Measurements from ENCODE around the gene PHF12.
"Not testable (repeated sequence)": the region's sequence is repeated elsewhere in the genome, so short reads cannot be mapped to it uniquely, and the experiment has no call there.

The PHF12 gene

DNA sequence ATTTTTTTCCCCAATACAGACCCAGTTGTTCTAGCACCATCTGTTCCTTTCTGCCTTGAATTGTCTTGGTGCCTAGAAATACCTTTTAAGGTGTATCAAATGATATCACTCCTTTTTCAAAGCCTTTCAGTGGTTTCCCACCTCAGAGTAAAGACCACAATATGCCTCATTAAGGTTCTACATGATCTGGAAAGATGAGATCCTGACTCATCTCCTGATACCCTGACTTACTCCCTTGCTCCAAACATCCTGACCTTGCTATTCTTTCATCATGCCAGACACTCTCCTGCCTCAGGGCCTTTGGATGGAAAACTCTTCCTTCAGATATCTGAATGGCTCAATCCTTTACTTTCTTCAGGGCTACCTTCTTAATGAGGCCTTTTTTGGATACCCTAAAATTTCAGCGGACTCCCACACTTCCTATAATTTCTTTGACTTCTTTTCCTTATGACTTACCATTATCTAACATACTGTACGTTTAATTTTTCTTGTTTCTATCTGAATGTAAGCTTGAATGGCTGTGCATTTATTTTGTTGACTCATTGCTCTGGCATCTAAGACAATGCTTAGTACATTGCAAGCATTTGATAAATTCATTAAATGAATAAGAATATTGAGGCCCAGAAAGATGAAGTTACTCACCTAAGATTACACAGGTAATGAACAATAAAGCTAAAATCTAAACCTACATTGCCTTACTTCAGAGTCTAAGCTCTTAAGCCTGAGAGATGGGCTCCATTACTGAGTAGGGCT, 73.0 kb downstream of the PHF12 start:
- no peak for TF ChIP-seq ZNF274 (IDR thresholded peaks at IDR 0.05; ENCODE audit: low read depth, low read length)
- H3K4me3 ChIP-seq (ENCODE audit: low read length), result no peak overlapping the region

- H3K4me3 ChIP-seq (ENCODE audit: low read length), result not testable (repeated sequence)
Measured at GRCh38 chr17:28877150-28877711, 74.1 kb downstream of the PHF12 start.

GRCh38 chr17:28875848-28876550, 75.3 kb downstream of the PHF12 start:
- no peak for TF ChIP-seq ZNF274 (IDR thresholded peaks at IDR 0.05; ENCODE audit: low read depth, low read length)
- no peak overlapping the region for H3K4me3 ChIP-seq (ENCODE audit: low read length)

GRCh38 chr17:28874750-28875149, 76.6 kb downstream of the PHF12 start:
- no peak for TF ChIP-seq ZNF274 (IDR thresholded peaks at IDR 0.05; ENCODE audit: low read depth, low read length)
- no peak overlapping the region for H3K4me3 ChIP-seq (ENCODE audit: low read length)

DNA sequence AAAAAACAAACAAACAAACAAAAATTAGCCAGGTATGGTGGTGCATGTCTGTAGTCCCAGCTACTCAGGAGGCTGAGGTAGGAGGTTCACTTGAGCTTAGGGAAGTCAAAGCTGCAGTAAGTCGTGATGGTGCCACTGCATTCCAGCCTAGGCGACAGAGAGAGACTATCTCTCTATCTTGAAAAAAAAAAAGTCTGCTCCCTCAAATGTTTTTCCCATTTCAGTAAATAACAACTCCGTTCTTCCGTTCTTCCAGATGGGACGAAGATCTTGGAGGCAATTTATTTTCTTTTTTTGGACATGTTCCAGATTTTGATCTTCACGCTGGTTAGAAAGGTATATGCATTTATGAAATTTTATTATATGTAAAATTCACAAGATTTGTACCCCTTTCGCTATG, 77.5 kb downstream of the PHF12 start:
- no peak overlapping the region for H3K4me3 ChIP-seq (ENCODE audit: low read length)
- no peak for TF ChIP-seq ZNF274 (IDR thresholded peaks at IDR 0.05; ENCODE audit: low read depth, low read length)

GRCh38 chr17:28871056-28871579, 80.2 kb downstream of the PHF12 start:
- TF ChIP-seq ZNF274 (IDR thresholded peaks at IDR 0.05; ENCODE audit: low read depth, low read length), result no peak
- H3K4me3 ChIP-seq (ENCODE audit: low read length), result no peak overlapping the region

DNA sequence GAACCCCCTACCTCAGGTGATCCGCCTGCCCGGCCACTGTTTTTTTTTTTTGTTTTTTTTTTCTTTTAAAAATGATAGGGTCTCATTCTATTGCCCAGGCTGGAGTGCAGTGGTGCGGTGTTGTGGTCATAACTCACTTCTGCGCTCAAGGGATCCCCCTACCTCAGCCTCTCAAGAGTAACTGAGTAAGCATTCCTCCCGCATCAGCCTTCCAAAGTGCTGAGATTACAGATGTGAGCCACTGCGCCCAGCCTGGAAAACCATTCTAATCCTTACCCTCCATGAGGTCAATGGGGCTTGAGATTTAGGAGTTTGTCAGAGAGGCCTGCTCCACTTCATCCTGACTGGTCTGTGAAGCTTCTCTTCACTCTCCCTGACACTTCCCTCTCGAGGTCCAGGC, 84.0 kb downstream of the PHF12 start:
- no peak overlapping the region for H3K4me3 ChIP-seq (ENCODE audit: low read length)
- no peak for TF ChIP-seq ZNF274 (IDR thresholded peaks at IDR 0.05; ENCODE audit: low read depth, low read length)

DNA sequence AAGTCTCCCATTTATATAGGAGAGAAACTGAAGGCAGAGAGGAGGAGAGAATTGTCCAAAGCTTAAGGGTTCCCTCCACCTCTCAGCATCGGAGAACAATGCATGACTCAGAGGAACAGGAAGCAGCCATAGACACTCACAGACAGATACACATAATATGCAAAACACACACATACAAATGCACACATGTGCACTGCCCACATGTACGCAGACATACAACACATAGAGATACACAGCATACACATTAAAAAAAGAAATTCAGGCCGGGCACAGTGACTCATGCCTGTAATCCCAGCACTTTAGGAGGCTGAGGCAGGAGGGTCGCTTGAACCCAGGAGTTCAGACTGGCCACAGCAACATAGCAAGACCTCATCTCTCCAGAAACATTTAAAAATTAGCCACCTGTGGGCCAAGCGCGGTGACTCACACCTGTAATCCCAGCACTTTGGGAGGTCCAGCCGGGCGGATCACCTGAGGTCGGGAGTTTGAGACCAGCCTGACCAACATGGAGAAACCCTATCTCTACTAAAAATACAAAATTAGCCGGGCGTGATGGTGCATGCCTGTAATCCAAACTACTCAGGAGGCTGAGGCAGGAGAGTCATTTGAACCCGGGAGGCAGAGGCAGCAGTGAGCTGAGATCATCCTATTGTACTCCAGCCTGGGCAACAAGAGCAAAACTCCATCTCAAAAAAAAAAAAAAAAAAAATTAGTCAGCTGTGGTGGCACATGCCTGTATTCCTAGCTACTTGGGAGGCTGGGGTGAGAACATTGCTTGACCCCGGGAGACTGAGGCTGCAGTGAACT, 85.2 kb downstream of the PHF12 start:
- TF ChIP-seq ZNF274 (IDR thresholded peaks at IDR 0.05; ENCODE audit: low read depth, low read length), result no peak
- no peak overlapping the region for H3K4me3 ChIP-seq (ENCODE audit: low read length)

DNA sequence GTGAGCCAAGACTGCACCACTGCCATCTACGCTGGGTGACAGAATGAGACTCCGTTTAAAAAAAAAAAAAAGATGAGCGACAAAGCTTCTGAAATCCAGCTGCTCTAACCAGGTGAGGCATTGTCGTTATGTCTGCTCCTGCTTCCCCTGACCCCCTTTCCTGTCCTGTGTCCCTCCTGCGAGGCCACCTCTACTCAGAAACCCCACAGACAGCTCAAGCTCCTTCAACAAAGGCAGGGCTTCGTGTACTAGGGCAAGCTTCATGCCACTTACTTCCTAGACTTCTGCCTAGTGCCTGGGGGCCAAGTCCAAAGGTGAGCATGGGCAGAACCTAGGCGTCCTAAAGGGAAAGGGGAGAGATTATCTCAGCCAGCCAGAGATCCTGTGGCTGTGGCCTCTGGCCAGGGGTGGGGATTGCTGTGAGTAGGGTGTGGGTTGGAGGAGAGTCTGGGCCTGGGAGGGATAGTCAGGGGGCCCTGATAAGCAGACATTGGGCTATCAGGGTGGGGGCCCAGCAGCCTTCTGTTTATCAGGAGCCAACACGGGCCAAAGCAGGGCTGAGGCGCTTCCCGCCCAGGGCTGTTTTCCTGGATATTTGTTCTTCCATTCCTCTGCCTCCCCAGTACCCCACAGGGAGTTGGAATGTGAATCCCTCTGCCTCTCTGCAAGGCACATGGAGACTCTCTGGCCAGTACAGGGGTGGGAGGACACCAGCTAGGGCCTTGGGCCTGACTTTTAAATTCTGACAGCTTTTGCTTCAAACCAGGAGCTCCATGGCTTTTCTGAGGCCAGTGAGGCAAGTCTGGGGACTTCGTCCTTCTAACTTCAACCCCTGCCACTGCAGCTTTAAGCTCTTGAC, 86.1 kb downstream of the PHF12 start:
- no peak for TF ChIP-seq ZNF274 (IDR thresholded peaks at IDR 0.05; ENCODE audit: low read depth, low read length)
- no peak overlapping the region for H3K4me3 ChIP-seq (ENCODE audit: low read length)

DNA sequence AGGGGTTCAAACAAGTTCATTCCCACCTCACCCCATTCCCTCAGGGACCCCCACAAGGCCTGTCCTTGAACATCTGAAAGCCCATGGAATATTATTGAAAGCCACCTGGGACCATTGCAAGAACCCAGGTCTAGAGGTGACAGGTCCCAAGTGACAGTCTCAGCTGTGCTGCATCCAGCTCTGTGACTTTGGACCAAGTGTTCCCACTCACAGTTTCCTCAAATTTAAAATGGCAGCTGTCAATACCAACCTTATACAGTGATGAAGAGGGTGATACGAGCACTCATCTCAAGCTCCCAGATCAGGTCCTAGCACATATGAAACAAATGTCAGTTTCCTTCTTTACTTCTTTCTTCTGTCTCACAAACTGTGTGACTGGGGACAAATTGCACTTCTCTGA, 87.4 kb downstream of the PHF12 start:
- TF ChIP-seq ZNF274 (IDR thresholded peaks at IDR 0.05; ENCODE audit: low read depth, low read length), result no peak
- H3K4me3 ChIP-seq (ENCODE audit: low read length), result no peak overlapping the region

- no peak for TF ChIP-seq ZNF274 (IDR thresholded peaks at IDR 0.05; ENCODE audit: low read depth, low read length)
- no peak overlapping the region for H3K4me3 ChIP-seq (ENCODE audit: low read length)
Measured at GRCh38 chr17:28862561-28862960, 88.8 kb downstream of the PHF12 start.

- TF ChIP-seq ZNF274 (IDR thresholded peaks at IDR 0.05; ENCODE audit: low read depth, low read length), result no peak
- no peak overlapping the region for H3K4me3 ChIP-seq (ENCODE audit: low read length)
Measured at GRCh38 chr17:28861393-28862203, 89.7 kb downstream of the PHF12 start.

Measured in GM08714 (cell line).